HG03159 (cell line): ENCODE results near the gene AKR1D1.

ENCODE experiments used
- ATAC-seq: cut with Tn5 transposase; IDR thresholded peaks from one replicate; pipeline ENCODE4 v1.9.1; 2021; ENCODE audit warnings: mild to moderate bottlenecking, moderate library complexity; ENCODE audit not compliant: unreplicated experiment

The AKR1D1 gene

DNA sequence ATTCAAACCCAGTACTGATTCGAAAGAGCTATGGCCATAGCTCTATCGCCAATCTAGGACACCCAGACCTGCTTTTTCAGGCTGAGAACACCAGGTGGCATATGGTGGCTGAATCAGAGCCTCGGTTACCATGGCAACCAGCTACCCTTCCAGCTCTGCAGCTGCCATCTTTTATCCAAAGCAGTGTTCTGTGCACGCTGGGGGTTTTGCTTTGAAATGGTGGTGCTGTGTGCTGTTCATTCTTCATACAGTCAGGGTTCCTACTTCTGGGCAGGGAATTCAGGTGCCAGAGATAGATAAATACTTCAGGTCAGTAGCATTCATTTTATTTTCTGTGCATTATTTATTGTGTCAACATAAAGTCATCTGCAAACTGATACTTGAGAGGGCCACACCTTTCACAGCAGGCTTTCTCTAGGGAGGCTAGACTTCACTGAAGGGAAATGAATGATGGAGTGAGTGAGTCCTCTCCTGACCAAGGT is 85.4 kb downstream of the AKR1D1 start:
- peak; percentile 100 for ATAC-seq

DNA sequence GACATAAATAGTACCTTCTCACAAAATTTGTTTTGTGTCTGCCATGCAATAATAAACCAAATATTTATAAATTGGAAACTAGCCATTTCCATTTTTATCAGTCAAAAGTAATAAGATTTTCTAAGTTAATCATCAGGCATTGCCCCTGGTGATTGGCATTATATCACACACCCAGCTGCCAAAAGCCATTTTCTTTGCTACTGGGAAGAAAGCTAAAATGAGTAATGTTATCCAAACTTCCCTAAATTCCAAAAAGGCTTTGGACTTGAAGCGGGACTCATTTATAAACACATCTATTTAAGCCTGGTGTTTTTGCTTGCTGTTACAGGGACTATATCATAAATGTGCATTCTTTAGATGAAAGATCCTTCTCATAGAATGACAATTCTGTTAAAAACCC is 86.0 kb downstream of the AKR1D1 start:
- no peak for ATAC-seq

DNA sequence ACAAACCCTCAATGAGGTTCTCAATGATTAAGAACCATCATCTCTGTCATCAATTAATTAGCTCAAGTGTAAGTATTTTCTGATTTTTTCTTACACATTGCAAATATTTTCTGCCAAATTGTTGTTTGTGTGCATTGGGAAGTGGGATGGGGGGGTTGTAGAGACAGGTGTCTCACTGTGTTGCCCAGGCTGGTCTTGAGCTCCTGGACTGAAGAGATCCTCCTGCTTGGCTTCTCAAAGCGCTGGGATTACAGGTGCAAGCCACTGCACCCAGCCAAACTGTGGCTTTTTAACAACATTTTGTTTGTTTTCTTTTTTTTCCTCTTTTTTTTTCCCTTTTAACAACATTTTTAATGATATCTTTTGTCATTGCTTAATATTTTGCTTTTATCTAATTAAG is 87.5 kb downstream of the AKR1D1 start:
- ATAC-seq, result no peak

GRCh38 chr7:138164804-138165203 is 88.5 kb downstream of the AKR1D1 start:
- no peak for ATAC-seq

- no peak for ATAC-seq
These were observed 90.4 kb downstream of the AKR1D1 start for GRCh38 chr7:138166681-138167080.

DNA sequence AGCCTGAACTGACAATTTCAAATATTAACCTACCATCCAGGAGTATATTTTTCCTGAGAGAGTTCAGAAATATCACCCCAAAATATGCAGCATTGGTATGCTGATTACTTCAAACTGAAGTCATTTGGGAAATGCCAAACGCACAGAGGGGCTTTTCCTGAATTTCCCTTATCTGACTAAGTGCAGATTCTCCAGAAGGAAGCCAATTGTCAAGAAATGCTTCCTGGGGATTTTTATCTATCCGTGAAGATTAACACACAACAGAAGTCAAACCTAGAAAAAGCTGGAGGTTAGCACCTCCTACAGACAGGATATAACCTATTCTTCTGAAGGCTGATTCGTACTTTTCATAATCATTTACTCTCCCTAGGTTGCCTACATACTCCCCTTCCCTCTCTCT is 91.0 kb downstream of the AKR1D1 start:
- no peak for ATAC-seq

GRCh38 chr7:138167869-138168296 is 91.6 kb downstream of the AKR1D1 start:
- no peak for ATAC-seq
